ENCODE measurements around the gene TADA2A.
"Not testable (repeated sequence)": the region's sequence is repeated elsewhere in the genome, so short reads cannot be mapped to it uniquely, and the experiment has no call there.

The TADA2A gene

GRCh38 chr17:37494971-37495370 lies 88.3 kb downstream of the TADA2A start:
- no peak for DNase-seq

GRCh38 chr17:37500378-37500777 lies 93.7 kb downstream of the TADA2A start:
- no peak for DNase-seq

- DNase-seq = no peak
Measured at GRCh38 chr17:37502009-37502936, 95.6 kb downstream of the TADA2A start.

- no peak for DNase-seq
Measured at GRCh38 chr17:37503148-37503547, 96.5 kb downstream of the TADA2A start.

GRCh38 chr17:37505333-37505732 lies 98.6 kb downstream of the TADA2A start:
- DNase-seq = no peak

- DNase-seq = peak; percentile 49 to 53
Measured at GRCh38 chr17:37506678-37507077, 100.0 kb downstream of the TADA2A start.

- peak; percentile 35 to 75 for DNase-seq
Measured at GRCh38 chr17:37507111-37507510, 100.4 kb downstream of the TADA2A start.

- no peak for DNase-seq
Measured at GRCh38 chr17:37510056-37510455, 103.4 kb downstream of the TADA2A start.

GRCh38 chr17:37511642-37512041 lies 105.0 kb downstream of the TADA2A start:
- DNase-seq = not testable (repeated sequence)

- no peak for DNase-seq
Measured at GRCh38 chr17:37512442-37513068, 105.9 kb downstream of the TADA2A start.

GRCh38 chr17:37513711-37514110 lies 107.0 kb downstream of the TADA2A start:
- DNase-seq = no peak

- no peak for DNase-seq
Measured at GRCh38 chr17:37516127-37516571, 109.5 kb downstream of the TADA2A start.

GRCh38 chr17:37517881-37518280 lies 111.2 kb downstream of the TADA2A start:
- DNase-seq = no peak

- DNase-seq = no peak
Measured at GRCh38 chr17:37518826-37519225, 112.1 kb downstream of the TADA2A start.

GRCh38 chr17:37519251-37519985 lies 112.7 kb downstream of the TADA2A start:
- no peak for DNase-seq

- no peak for DNase-seq
Measured at GRCh38 chr17:37520174-37520573, 113.5 kb downstream of the TADA2A start.

- no peak for DNase-seq
Measured at GRCh38 chr17:37521821-37522220, 115.1 kb downstream of the TADA2A start.

GRCh38 chr17:37523715-37524219 lies 117.1 kb downstream of the TADA2A start:
- no peak for DNase-seq

GRCh38 chr17:37527249-37527851 lies 120.7 kb downstream of the TADA2A start:
- DNase-seq = peak in 1 of 2 experiments; percentile 25
